ENCODE measurements around the gene NFIL3. TPM values are rescaled to one million over a fixed set of nuclear protein-coding genes. Genes with fewer than 3 reads are reported as not detected.

Gene NFIL3
- 6.0 and 7.3 TPM in 2 replicates for total RNA-seq

GRCh38 chr9:91423785-91424402 is at the start of gene NFIL3:
NFIL3 (minus strand) TSS chr9:91423832; CDS start chr9:91410734, 13,098 bp downstream.

GRCh38 chr9:91361291-91362050 is 62.2 kb downstream of the NFIL3 start, which contains the start of gene AUH:
AUH (minus strand) TSS chr9:91361918; CDS start chr9:91361889, 29 bp downstream.

Other genes with a start within 250 kb of the NFIL3 start
- gene AUH, start 61.9 kb downstream of the NFIL3 start, total RNA-seq = 8.6 and 13.2 TPM in 2 replicates

All from hair follicular keratinocyte (primary cell).